Peyer's patch (tissue), 4 donors: Measurements from ENCODE around the gene ZG16.

ENCODE experiments used
- CTCF ChIP-seq, 6 experiments: fragments of 450-650 bp in 4 of 6; fragments of 200-600 bp in 2 of 6; sonication (generic) in 1 of 6; IDR thresholded peaks; one replicate each; pipeline ENCODE4 v1.5.1; 2017 to 2019; ENCODE audit warnings: antibody characterized with exemption in 6 of 6, mild to moderate bottlenecking in 3 of 6, moderate library complexity in 1 of 6
- POLR2A ChIP-seq, 2 donors: fragments of 450-650 bp; IDR thresholded peaks; one replicate each; pipeline ENCODE4 v1.5.1; 2017; ENCODE audit warnings: antibody characterized with exemption in 2 of 2, mild to moderate bottlenecking in 2 of 2, moderate library complexity in 2 of 2

DNA sequence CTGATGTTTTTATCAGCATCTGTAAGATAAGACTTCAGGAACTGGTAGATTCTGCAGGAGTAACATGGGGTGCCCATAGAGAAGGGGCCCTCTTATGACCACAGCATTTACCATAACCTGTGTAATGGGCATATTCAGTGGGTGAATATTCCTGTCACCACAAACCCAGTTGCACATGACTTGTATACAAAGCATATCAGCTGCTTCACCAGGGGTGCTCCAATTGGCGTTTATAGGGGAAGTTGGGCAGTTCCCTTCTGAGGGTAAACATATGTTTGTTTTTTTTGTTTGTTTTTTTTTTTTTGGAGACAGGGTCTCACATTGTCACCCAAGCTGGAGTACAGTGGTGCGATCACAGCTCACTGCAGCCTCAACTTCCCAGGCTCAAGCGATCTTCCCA lies 11.5 kb upstream of the ZG16 start:
- TF ChIP-seq POLR2A (IDR thresholded peaks at IDR 0.05): no peak
- TF ChIP-seq CTCF (IDR thresholded peaks at IDR 0.05): no peak
